ENCODE data around the gene KLHL10.

- TF ChIP-seq, protein P1, sequence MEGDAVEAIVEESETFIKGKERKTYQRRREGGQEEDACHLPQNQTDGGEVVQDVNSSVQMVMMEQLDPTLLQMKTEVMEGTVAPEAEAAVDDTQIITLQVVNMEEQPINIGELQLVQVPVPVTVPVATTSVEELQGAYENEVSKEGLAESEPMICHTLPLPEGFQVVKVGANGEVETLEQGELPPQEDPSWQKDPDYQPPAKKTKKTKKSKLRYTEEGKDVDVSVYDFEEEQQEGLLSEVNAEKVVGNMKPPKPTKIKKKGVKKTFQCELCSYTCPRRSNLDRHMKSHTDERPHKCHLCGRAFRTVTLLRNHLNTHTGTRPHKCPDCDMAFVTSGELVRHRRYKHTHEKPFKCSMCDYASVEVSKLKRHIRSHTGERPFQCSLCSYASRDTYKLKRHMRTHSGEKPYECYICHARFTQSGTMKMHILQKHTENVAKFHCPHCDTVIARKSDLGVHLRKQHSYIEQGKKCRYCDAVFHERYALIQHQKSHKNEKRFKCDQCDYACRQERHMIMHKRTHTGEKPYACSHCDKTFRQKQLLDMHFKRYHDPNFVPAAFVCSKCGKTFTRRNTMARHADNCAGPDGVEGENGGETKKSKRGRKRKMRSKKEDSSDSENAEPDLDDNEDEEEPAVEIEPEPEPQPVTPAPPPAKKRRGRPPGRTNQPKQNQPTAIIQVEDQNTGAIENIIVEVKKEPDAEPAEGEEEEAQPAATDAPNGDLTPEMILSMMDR (IDR thresholded peaks at IDR 0.05), result no peak
- no peak for TF ChIP-seq EP300 (IDR thresholded peaks at IDR 0.05)
Measured at GRCh38 chr17:41816637-41817320, 20.8 kb upstream of the KLHL10 start.

All from ovary (tissue), 3 donors.